OCI-LY7 (cell line): Measurements from ENCODE around the gene DCLK1. TPM values are rescaled to one million over a fixed set of nuclear protein-coding genes. Genes with fewer than 3 reads are reported as not detected.

Experiments
- BruUV-seq: library from RNA; stranded (reverse); fragments of 400-500 nt; replicated peaks from 2 replicates; lab custom pipeline; 2021; lab: Mats Ljungman, UMichigan
- CTCF ChIA-PET: fragments of 300-600 bp; sonication (Branson Sonifier 250); formaldehyde crosslinking; loops from one replicate; lab custom pipeline; 2022; ENCODE audit warnings: antibody characterized with exemption; ENCODE audit not compliant: unreplicated experiment; lab: Charles Lee
- POLR2A ChIA-PET: fragments of 300-600 bp; sonication (Branson Sonifier 250); formaldehyde crosslinking; loops from one replicate; lab custom pipeline; 2022; ENCODE audit warnings: antibody characterized with exemption; lab: Charles Lee
- DNase-seq: peaks from one replicate; pipeline ENCODE4 v3.0.0-alpha.2; 2015; ENCODE audit warnings: low spot score
- H2AFZ ChIP-seq: fragments of 200-600 bp; sonication (generic), shearing (Covaris generic); 2 replicates; pipeline ENCODE4 v1.6.1; 2014; ENCODE audit warnings: mild to moderate bottlenecking, antibody characterized with exemption, low read length, moderate library complexity
- H3K27ac ChIP-seq: fragments of 200-600 bp; sonication (generic); 2 replicates; pipeline ENCODE4 v1.5.1; 2014; ENCODE audit warnings: mixed run types, low read depth, mild to moderate bottlenecking, moderate library complexity, low read length, inconsistent platforms; ENCODE audit not compliant: poor library complexity, severe bottlenecking
- H3K36me3 ChIP-seq: fragments of 200-600 bp; sonication (generic); 2 replicates; pipeline ENCODE4 v1.6.1; 2014; ENCODE audit warnings: mild to moderate bottlenecking, antibody characterized with exemption, low read length, moderate library complexity, mixed read lengths; ENCODE audit not compliant: insufficient read depth
- H3K4me1 ChIP-seq: fragments of 200-600 bp; sonication (generic); 2 replicates; pipeline ENCODE4 v1.5.1; 2014; ENCODE audit warnings: mild to moderate bottlenecking, low read length; ENCODE audit not compliant: insufficient read depth, poor library complexity, severe bottlenecking
- H3K4me2 ChIP-seq: fragments of 200-600 bp; sonication (generic); 2 replicates; pipeline ENCODE4 v1.6.1; 2014; ENCODE audit warnings: mild to moderate bottlenecking, low read length
- H3K4me3 ChIP-seq: fragments of 200-600 bp; sonication (generic); 2 replicates; pipeline ENCODE4 v1.5.1; 2014; ENCODE audit warnings: mild to moderate bottlenecking, low read depth, low read length; ENCODE audit not compliant: poor library complexity, severe bottlenecking
- H3K79me2 ChIP-seq: fragments of 200-600 bp; sonication (generic); 2 replicates; pipeline ENCODE4 v1.6.1; 2016; ENCODE audit warnings: low read depth, mild to moderate bottlenecking, low read length, moderate library complexity, mixed read lengths; ENCODE audit not compliant: insufficient read depth
- H3K9me2 ChIP-seq: fragments of 200-600 bp; sonication (generic); 2 replicates; pipeline ENCODE4 v1.6.1; 2016; ENCODE audit warnings: mild to moderate bottlenecking, low read length, mixed read lengths; ENCODE audit not compliant: insufficient read depth
- H3K9me3 ChIP-seq: fragments of 200-600 bp; sonication (generic); 2 replicates; pipeline ENCODE4 v1.6.1; 2014; ENCODE audit warnings: mild to moderate bottlenecking, mixed run types, low read length, mixed read lengths
- H4K20me1 ChIP-seq: fragments of 200-600 bp; sonication (generic); 2 replicates; pipeline ENCODE4 v1.6.1; 2014; ENCODE audit warnings: mild to moderate bottlenecking, antibody characterized with exemption, low read length, moderate library complexity, mixed read lengths; ENCODE audit not compliant: insufficient read depth
- EZH2phosphoT487 ChIP-seq: fragments of 200-600 bp; sonication (generic); IDR thresholded peaks from 2 replicates; pipeline ENCODE4 v1.6.1; 2018; ENCODE audit warnings: low read depth, borderline replicate concordance, mild to moderate bottlenecking, mixed run types, antibody characterized with exemption, low read length, moderate library complexity, mixed read lengths
- intact Hi-C: fragments of 100-400 bp; cut with micrococcal nuclease; formaldehyde crosslinking; loops from one replicate; pipeline ENCODE4 v1.10.0; 2022; ENCODE audit not compliant: unreplicated experiment
- total RNA-seq, 2 experiments: library from RNA; depleted of rRNA in 1 of 2; stranded (reverse); fragments of >200 nt in 1 of 2; shearing (Covaris generic) in 1 of 2; gene quantifications; 2 replicates each; pipeline ENCODE4 v1.2.3, GENCODE V29; 2014 to 2022
- TF ChIP-seq, protein P1 (sequence below): fragments of 200-600 bp; sonication (generic); conservative IDR thresholded peaks from 2 replicates; pipeline ENCODE4 v1.5.1; 2014; ENCODE audit warnings: mild to moderate bottlenecking, antibody characterized with exemption, low read length, moderate library complexity, mixed read lengths

Gene DCLK1
- total RNA-seq, 2 experiments from 2014 or later, result not detected

GRCh38 chr13:36094478-36094877 lies 36.7 kb downstream of the DCLK1 start:
- no peak for DNase-seq
- Histone ChIP-seq H4K20me1 (no peaks in the 10 kb centered on the region), H3K27ac (no peak overlapping the region), H3K36me3 (no peaks in the 10 kb centered on the region), H3K9me2 (no peaks in the 10 kb centered on the region), H3K79me2 (no peaks in the 10 kb centered on the region), H3K4me3 (no peak overlapping the region), H3K4me2 (no peak overlapping the region), H2AFZ (no peak overlapping the region), H3K4me1 (no peaks in the 10 kb centered on the region), H3K9me3 (no peaks in the 10 kb centered on the region)
- BruUV-seq, result no TSS peak
- no peak for TF ChIP-seq EZH2phosphoT487
- TF ChIP-seq, protein P1, sequence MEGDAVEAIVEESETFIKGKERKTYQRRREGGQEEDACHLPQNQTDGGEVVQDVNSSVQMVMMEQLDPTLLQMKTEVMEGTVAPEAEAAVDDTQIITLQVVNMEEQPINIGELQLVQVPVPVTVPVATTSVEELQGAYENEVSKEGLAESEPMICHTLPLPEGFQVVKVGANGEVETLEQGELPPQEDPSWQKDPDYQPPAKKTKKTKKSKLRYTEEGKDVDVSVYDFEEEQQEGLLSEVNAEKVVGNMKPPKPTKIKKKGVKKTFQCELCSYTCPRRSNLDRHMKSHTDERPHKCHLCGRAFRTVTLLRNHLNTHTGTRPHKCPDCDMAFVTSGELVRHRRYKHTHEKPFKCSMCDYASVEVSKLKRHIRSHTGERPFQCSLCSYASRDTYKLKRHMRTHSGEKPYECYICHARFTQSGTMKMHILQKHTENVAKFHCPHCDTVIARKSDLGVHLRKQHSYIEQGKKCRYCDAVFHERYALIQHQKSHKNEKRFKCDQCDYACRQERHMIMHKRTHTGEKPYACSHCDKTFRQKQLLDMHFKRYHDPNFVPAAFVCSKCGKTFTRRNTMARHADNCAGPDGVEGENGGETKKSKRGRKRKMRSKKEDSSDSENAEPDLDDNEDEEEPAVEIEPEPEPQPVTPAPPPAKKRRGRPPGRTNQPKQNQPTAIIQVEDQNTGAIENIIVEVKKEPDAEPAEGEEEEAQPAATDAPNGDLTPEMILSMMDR, result no peak
- intact Hi-C loops, result no loop called here
- ChIA-PET CTCF (no interaction called here), POLR2A (no interaction called here)

GRCh38 chr13:36090592-36090991 lies 40.6 kb downstream of the DCLK1 start:
- intact Hi-C loops, result no loop called here
- Histone ChIP-seq H3K36me3 (no peaks in the 10 kb centered on the region), H3K9me2 (no peaks in the 10 kb centered on the region), H3K4me2 (no peak overlapping the region), H3K9me3 (no peaks in the 10 kb centered on the region), H2AFZ (no peak overlapping the region), H4K20me1 (no peaks in the 10 kb centered on the region), H3K27ac (no peak overlapping the region), H3K4me1 (no peaks in the 10 kb centered on the region), H3K79me2 (no peaks in the 10 kb centered on the region), H3K4me3 (no peak overlapping the region)
- ChIA-PET POLR2A (no interaction called here), CTCF (no interaction called here)
- no TSS peak for BruUV-seq
- DNase-seq, result no peak
- TF ChIP-seq, protein P1, result no peak
- no peak for TF ChIP-seq EZH2phosphoT487

- H3K4me3 ChIP-seq, result no peak overlapping the region
- DNase-seq, result no peak
- TF ChIP-seq EZH2phosphoT487, result no peak
- TF ChIP-seq, protein P1, result no peak
- H4K20me1 ChIP-seq, result no peaks in the 10 kb centered on the region
- H3K27ac ChIP-seq, result no peak overlapping the region
- H3K79me2 ChIP-seq, result no peaks in the 10 kb centered on the region
- no peaks in the 10 kb centered on the region for H3K4me1 ChIP-seq
- no peaks in the 10 kb centered on the region for H3K9me3 ChIP-seq
- BruUV-seq, result no TSS peak
- H3K9me2 ChIP-seq, result no peaks in the 10 kb centered on the region
- no peak overlapping the region for H3K4me2 ChIP-seq
- intact Hi-C loops, result no loop called here
- no peaks in the 10 kb centered on the region for H3K36me3 ChIP-seq
- no peak overlapping the region for H2AFZ ChIP-seq
- POLR2A ChIA-PET, result interaction anchor here (0.8 kb wide), 1 partner anchor 12 kb away, joined by 3 read pairs; no protein-coding TSS in a partner anchor
- CTCF ChIA-PET, result no interaction called here
Observed at GRCh38 chr13:36089130-36089647, 42.0 kb downstream of the DCLK1 start.
